GM18507 (cell line): ENCODE results near the gene INTS1.
A peak's percentile ranks its signal among the peaks of the same experiment; 100 is the strongest.

Source experiments
- DNase-seq: peaks from one replicate; pipeline ENCODE4 v3.0.0; 2011; ENCODE audit warnings: low read depth; ENCODE audit not compliant: insufficient read length; ENCODE audit errors: extremely low spot score
- FAIRE-seq: peaks from 2 replicates; lab custom pipeline; 2011; peaks lifted over from hg19 to GRCh38; lab: Jason Lieb, UNC

Gene INTS1

DNA sequence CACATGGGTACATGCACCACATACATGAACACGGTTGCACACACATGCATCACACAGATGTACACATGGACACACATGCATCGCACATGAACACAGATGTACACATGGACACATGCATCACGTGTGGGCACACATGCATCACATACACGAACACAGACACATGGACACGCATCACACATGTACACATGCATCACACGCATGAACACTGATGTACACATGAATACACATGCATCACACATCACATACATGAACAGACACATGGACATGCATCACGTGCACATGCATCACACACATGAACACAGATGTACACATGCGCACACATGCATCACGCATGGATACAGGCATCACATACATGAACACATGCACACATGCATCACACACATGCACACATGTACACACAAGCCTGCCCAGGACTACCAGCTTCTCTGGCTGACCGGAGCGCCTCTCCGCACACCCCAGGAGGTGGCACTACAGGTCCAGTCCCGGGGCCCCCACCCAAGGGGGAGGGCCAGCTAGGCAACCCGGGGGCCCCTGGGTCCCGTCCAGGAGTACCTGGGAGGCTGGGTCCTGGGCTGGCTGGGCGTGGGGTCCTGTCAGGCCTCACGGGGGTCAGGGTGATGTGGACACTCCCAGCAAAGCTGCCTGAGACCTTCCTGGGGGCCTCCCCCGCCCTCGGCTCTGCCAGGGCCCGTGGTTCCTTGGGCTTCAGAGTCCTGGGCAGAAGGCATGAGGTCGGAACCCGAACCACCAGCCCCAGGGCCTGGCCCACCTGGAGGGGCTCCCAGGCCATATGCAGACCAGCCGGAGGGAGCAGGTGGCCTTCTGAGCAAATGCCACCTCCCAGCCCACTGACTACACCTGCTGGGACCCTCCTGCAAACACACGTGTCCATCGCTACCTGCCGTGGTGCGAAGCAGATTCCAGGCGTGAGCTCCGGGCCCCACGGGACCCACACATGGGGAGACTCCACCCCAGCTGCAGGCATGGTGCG, 64.5 kb downstream of the INTS1 start:
- FAIRE-seq = no peak

DNA sequence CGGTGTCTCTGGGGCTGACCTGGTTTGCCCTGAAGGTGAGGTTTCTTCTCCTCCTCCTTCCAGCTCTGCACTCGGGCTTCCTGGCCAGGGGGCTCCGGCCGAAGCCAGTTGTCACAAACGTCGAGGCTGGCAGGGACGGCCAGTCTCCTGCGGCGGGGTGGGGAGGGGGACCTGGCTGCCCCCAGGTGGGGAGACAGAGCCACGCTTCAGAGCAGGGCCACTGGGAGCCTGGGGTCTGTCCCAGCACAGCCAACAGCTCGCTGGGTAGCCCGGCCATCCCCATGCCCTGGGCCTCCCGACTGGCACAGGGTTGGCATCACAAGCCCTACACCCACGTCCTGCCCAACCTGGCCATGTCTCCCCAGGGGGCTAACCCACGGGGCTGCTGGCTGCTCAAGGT, 65.4 kb downstream of the INTS1 start:
- FAIRE-seq = no peak

More for the DNA sequence above, 64.5 kb downstream of the INTS1 start:
- DNase-seq = no peak

DNA sequence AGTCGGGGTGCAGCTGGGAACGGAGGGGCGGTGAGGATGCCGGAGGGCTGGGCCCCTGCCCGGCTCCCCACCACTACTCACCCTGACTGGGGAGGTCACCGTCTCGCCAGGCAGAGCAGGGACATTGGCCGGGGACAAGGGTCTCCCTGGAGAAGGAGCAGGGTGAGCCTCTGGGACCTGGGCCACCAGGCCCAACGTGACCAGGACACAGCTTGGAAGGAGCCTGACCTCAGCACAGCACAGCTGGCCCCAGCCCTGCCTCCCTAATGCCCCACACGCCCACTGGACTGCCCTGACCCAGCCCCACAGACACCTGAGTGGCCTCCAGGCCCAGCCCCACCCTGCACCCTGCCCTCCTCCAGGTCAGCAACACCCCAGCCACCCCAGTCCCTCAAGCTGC, 66.0 kb downstream of the INTS1 start:
- FAIRE-seq = no peak
- DNase-seq = no peak

More for the DNA sequence above, 65.4 kb downstream of the INTS1 start:
- no peak for DNase-seq

DNA sequence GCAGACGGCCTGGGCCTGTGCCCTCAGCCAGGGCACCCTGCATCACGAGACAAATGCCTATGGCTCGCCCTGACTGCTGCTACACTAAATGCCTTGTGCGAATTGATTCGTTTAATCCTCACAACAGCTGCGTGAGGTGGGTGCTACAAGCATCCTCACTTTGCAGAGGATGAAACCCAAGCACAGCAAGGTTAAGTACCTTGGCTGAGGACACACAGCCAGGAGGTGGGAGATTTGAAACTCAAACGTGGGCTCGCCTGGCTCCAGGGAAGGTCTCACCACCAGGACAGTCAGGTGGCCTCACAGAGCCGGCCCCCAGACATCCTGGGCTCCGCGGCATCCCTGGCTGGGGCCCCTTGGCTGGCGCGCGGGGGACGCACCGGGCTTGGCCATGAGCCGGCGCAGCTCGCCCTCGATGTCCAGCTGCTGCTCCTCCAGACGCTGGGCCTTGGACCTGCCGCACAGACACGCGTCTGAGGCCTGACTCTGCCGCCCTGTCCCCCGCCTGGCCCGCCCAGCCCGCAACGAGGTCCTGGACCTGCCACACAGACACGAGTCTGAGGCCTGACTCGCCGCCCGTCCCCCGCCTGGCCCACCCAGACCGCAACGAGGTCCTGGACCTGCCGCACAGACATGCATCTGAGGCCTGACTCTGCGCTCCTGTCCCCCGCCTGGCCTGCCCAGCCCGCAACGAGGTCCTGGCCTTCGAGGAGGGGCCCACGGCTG, 66.9 kb downstream of the INTS1 start:
- DNase-seq = no peak
- FAIRE-seq = no peak

DNA sequence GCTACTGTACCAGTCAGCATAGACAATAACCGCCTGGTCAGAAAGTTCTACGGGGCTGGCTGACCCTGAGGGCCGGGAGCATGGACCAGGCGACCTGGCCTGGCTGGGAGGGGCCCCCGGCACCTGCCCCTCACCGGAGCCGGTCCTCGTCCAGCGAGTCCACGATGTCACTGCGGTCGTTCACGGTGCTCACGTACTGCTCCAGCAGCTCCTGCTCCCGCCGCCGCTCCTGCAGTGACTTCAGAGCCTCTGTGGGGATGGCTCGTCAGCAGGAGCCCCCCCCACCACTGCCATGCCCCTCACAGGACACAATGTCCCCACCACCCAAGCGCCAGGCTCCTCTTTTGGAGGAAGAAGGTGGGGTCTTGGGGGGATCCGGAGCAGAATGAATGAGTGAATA, 67.6 kb downstream of the INTS1 start:
- no peak for DNase-seq
- FAIRE-seq = no peak

DNA sequence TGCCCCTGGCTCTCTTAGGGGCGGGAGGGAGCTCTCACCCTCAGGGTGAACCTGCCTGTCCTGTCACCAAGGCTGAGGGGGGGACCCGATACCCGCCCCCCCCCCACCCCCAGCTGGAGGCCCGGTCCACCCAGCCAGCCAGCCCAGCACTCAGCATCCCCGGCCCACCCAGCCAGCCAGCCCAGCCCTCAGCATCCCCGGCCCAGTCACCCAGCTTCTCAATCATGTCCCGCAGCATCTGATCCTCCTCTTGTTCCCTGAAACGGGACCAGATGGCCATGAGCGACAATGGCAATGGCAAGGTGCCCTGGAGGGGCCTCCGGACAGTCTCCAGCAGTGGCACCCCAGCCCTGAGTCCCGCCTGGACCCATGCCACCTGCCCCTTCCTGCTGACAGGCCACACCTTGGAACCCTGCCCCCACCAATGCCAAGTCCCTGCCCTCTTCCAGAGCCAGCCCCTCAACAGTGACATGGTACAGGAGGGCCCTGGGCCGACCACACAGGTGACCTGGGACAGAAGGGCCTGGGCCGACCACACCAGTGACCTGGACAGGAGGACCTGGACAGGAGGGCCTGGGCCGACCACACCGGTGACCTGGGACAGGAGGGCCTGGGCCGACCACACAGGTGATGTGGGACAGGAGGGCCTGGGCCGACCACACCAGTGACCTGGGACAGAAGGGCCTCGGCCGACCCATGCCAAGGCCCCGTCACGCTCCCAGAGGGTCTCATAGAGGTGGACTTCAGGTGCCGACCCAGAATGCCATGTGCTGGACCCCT, 69.1 kb downstream of the INTS1 start:
- no peak for FAIRE-seq

DNA sequence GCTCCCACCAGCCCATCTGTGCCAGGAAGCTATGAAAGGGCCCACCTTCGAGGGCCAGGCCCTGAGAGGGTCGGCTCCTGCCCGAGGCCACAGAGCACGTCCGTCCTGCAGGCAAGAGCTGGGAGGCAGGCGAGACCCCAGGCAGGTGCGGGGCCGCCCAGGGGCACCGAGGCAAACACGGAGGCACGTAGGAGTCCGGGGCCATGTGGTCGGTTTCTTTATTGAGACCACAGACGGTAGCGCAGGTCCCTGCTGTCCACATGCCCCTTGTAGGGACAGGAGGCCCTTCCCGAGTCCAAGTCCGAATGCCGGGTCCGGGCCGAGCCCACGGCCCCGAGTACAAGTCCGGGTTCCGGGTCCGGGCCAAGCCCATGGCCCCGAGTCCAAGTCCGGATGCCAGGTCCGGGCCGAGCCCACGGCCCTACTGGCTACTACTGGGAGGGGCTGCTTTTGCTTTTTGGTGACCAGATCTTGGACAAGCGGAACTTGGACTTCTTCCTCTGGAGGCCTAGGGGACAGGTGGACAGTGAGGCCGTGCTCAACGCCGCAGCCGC, 69.9 kb downstream of the INTS1 start:
- FAIRE-seq = no peak

More for the DNA sequence above, 69.1 kb downstream of the INTS1 start:
- no peak for DNase-seq

DNA sequence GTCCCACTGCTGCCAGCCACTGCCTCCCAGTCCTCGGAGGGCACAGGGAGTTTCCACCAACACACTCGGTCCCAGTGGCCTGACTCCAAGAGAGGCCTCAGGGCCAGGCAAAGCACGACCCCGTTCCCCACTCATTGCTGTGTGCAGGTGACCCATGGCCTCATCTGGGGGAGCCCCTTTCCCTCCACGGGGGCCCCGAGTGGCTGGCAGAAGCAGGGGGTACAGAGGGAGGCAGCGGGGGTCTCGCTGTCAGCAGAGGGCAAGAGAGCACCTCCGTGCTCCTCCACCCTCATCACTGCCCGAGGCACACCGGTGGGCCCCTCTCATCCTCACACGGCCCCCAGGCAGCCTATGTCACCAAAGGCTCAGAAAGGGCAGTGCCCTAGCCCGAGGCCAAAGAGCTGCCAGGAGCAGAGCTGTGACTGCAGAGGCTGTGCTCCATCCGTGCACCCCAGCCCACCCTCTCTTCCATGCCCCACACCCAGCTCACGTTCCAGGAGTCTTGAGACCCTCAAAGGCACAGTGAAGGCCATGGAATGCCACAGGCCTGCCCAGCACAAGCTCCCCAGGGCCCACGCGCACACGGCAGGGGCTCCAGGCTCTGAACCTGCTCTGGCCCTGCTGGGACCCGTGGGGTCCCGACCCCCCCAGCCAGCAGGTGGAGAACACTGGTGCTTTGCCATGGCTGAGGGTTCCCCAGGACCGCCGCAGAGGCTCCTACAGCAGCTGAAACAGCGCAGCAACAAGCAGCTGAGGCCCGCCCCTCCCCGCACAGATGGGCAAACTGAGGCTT, 70.9 kb downstream of the INTS1 start:
- FAIRE-seq (no peak), DNase-seq (no peak)

More for the DNA sequence above, 69.9 kb downstream of the INTS1 start:
- no peak for DNase-seq

DNA sequence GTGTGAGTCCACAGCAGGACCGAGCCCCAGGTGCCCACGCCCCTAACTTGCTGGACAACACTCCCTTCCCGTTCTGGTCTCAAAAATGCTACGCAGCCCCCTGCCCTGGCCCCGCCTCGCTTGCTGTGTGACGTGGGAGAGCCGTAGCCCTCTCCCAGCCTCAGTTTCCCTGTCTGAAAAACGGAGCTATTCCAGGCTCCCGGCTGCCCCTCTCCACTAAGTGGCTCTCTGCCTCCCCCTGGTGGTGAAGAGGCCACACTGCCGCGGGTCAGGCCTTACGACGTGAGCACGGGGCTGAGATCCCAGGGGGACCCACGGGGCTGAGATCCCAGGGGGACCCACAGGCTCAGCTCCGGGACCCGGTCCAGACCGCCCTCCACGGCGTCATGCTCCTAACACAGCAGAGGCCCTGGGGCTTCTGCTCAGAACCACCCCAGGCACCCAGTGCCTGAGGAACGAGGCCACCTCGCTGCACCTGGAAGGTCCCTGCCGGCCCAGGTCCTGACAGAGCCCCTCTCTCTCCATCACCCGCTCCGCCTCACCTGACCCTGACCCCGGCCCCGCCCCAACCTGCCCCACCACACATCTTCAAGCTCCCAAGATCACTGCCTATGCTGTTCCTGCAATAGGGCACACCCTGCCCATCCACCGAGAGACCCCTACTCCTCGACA, 71.6 kb downstream of the INTS1 start:
- DNase-seq = peak; percentile 54
- peak; percentile 44 for FAIRE-seq

DNA sequence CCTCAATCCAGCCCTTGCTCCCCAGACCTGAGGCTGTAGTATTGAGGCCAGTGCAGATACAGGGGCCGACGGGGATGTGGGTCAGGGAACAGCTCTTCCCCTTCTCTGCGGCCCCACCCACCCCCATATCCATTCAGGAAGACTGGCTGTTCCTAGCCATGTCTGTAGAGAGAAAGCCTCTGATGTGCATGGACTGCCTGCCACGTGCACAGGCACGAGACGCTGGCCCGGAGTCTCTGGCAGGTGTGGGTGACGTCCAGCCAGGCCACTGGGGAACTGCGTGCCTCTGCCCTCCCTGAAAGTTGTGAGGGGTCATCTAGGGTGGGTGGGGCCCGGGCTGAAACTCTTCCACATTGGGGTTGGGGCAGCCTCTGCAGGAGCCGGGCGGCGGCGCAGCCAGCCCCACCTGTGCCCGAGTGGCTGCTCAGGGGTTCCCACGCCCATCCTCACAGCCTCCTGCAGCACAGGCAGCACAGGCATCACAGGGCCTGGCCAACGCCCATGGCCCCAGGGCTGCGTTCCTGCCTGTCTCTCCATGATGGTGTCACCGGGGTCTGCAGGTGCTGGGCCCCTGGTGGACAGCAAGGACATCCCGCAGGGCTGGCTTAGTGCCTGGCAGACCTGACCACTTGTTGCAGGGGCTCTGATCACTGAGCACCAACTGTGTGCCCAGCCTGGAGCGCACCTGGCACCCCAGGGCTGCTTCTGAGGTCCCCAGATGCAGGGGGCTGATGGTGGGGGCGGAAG, 72.4 kb downstream of the INTS1 start:
- FAIRE-seq (no peak), DNase-seq (no peak)

DNA sequence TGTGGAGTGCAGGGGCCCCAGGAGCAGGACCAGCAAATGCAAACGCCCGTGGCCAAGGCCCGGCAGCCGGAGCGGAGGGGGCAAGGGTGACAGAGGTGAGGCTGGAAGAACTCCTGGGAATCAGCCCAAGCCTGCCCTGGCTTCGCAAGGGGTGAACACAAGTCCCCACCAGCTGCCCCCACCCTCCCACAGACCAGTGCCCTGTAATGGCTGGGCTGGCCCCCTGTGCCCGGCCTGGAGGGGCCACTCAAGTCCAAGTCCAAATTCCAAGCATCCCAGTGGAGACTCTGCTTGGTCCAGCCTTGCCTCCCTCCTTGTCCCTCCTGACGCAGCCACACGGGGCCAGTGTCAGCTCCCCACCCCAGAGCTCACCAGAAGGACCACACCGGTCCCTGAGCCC, 73.0 kb downstream of the INTS1 start:
- DNase-seq (no peak), FAIRE-seq (no peak)

DNA sequence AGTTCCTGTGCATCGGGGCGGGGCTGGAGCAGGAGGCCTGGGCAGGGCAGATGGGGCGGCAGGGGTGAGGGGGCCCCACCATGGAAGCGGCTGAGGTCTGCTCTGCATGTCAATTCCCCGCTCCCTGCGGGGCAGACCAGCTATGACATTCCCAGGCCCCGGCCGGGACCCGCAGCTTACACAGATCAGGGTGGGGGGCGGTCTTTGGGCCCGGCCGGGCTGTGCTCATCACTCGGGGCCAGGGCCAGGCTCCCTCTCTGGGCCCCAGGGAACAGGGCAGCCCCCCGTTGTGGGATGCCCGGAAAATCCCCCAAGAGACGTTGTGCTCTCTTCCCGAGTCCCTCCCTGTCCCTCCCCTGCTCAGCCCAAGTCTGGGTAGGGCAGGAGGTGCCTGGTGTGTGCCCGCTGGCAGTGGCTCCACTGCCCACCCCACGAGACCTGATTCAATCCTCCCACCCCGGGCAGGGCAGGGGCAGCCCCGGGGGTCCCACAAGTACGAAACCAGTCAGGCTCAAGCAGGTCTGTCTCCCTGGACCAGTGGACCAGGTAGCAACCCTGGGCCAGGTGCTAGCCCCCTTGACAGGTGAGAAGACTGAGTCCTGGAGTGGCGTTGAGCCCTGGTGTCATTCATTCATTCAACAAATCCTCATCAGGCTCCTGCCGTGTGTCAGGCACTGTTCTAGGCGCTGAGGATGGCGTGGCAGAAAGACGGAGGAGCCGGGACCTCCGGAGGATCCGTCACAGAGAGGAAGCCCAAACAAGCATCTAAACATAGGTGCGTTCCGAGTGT, 73.9 kb downstream of the INTS1 start:
- FAIRE-seq (no peak), DNase-seq (no peak)

DNA sequence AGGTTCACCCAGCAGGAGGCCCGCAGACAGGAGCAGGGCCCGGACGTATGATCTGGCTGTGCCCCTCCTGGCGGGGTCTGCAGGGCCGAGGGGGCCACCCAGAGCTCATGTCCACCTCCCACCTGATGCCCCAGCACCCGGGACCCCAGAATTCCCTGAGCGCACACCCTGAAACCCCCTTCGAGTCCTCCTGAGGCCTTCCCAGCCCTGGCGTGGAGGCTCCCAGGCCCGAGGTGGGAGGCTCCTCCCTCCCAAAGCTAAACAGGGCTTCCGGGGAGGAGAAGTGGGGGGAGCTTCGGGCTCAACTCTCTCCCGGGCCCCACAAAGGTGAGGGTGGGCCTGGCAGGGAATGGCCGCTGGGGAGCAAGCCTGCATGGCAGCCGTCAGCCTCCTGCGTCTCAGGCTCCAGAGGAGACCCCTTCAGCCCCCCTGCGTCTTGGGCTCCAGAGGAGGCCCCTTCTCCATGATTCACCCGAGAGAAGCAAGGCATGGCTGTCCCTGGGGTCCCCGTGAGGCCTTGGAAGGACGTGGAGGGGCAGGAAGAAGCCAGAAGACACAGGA, 75.2 kb downstream of the INTS1 start:
- FAIRE-seq = no peak

DNA sequence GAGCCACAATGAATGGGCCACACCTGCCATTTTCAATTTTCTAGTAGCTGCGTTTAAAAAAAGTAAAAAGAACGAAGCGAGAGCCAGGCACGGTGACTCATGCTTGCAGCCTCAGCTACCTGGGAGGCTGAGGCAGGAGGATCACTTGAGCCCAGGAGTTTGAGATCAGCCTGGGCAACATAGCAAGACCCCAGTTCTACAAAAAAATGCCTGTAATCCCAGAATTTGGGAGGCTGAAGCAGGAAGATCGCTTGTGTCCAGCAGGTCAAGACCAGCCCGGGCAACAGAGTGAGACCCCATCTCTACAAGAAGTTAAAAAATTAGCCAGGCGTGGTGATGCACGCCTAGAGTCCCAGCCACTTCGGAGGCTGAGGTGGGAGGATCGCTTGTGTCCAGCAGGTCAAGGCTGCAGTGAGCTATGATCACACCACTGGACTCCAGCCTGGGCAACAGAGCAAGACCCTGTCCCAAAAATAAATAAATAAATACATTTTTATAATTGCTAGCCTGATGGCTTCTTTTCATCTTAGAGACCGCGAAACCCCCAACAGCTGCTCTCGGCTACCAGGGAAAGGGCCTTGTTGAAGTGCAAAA, 77.0 kb downstream of the INTS1 start:
- no peak for DNase-seq
- no peak for FAIRE-seq

More for the DNA sequence above, 75.2 kb downstream of the INTS1 start:
- DNase-seq = no peak

DNA sequence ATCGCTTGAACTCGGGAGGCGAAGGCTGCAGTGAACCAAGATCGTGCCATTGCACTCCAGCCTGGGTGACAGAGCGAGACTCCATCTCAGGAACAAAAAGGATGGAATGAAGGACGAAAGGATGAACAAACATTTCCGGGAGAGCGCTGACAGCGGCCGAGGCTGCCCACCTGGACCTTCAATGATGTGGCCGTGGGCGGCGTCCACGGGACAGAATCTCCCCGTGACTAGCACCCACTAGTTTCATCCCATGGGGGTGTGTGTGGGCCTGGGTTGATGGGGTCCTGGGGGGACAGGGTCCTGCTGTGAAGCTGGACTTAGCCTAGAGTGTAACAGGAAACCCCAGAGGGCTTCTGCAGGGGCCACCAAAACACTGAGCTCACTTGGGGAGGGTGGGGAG, 77.7 kb downstream of the INTS1 start:
- no peak for DNase-seq
- FAIRE-seq = no peak
